Fibroblast of pulmonary artery (primary cell): ENCODE measurements around the gene PMPCA.
"Not testable (repeated sequence)": the region's sequence is repeated elsewhere in the genome, so short reads cannot be mapped to it uniquely, and the experiment has no call there.

Source experiments
- DNase-seq: peaks from one replicate; pipeline ENCODE4 v3.0.0-alpha.2; 2010; ENCODE audit warnings: low read depth
- H3K4me3 ChIP-seq: replicated peaks from 2 replicates; pipeline ENCODE4 v1.5.1; 2011; ENCODE audit warnings: low read depth, mild to moderate bottlenecking, control low read depth, low read length, moderate library complexity
- TF ChIP-seq, protein P1 (sequence below): IDR thresholded peaks from 2 replicates; pipeline ENCODE4 v1.5.1; 2011; ENCODE audit warnings: mild to moderate bottlenecking, control low read depth, low read length, inconsistent platforms; ENCODE audit errors: missing control alignments

The PMPCA gene

DNA sequence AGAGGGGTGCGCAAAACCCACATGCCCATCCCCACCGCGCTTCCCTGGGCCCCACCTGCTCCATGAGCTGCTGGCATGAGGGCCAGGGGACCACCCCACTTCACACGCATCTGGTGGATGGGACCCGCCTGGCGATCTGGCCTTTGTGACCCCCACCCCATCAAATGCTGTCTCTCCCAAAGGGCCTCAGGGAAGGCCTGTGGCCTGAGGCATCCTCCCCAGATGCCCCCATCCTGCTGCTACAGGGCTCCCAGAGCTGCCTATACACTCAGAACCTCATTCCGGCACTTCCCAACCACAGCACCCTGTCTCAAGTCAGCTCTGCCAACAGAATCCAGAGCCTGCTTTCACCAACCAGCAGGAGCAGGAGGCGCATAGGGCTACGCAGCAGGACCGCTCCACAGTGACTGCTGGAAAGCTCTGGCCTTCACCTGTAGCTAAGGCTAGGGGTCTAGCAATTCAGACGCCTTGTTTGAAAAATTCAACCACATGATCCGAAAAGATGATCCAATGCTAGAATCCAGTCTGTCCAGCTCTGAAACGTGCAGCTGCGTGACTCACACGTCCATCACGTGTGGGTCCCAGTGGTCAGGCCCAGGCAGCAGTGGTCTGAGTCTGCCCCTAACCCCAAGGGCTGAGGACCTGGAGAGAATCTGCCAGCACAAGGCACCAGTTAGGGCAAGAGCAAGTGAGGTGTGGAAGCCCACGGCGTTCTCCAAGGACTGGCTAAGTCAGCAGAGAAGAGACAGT lies 9.1 kb upstream of the PMPCA start:
- DNase-seq = no peak
- TF ChIP-seq, protein P1, sequence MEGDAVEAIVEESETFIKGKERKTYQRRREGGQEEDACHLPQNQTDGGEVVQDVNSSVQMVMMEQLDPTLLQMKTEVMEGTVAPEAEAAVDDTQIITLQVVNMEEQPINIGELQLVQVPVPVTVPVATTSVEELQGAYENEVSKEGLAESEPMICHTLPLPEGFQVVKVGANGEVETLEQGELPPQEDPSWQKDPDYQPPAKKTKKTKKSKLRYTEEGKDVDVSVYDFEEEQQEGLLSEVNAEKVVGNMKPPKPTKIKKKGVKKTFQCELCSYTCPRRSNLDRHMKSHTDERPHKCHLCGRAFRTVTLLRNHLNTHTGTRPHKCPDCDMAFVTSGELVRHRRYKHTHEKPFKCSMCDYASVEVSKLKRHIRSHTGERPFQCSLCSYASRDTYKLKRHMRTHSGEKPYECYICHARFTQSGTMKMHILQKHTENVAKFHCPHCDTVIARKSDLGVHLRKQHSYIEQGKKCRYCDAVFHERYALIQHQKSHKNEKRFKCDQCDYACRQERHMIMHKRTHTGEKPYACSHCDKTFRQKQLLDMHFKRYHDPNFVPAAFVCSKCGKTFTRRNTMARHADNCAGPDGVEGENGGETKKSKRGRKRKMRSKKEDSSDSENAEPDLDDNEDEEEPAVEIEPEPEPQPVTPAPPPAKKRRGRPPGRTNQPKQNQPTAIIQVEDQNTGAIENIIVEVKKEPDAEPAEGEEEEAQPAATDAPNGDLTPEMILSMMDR = no peak
- H3K4me3 ChIP-seq = no peak overlapping the region

DNA sequence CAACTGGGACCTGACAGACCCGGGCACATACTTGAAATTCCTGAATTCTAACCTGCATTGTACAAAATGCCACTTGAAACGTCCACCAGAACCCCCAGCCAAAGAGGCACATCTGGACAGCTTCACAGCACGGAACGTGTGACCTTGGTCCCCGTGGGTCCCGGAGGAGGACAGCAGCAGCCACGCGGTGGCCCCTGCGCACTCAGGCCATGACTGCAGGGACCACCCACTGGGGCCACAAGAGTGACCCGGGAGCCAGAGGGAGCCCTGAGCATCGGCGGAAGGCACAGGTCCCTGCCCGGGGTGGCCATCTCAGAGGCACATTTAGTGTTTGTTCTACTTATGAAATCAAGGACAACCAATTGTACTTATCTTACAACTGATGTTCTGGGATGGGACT lies 8.4 kb upstream of the PMPCA start:
- DNase-seq = no peak
- H3K4me3 ChIP-seq = no peak overlapping the region
- TF ChIP-seq, protein P1 = no peak

DNA sequence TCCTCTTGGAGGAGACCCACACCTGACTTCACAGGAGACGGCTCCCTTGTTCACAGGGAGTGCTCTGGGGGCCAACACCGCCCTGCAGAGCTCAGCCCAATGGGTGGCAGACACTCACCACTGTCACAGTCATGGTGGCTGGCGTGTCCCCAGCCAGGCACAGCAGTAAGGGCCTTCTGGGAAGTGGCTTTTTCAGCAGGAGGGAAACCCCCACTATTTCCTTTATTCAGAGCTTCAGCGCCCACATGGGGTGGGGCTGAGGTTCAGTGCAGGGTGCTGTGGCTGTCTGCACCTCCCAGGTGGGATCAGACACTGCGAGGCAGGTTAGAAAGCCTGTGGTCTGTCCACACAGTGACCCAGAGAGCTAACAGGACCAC lies 6.9 kb upstream of the PMPCA start:
- H3K4me3 ChIP-seq = no peak overlapping the region
- no peak for DNase-seq
- TF ChIP-seq, protein P1 = no peak

DNA sequence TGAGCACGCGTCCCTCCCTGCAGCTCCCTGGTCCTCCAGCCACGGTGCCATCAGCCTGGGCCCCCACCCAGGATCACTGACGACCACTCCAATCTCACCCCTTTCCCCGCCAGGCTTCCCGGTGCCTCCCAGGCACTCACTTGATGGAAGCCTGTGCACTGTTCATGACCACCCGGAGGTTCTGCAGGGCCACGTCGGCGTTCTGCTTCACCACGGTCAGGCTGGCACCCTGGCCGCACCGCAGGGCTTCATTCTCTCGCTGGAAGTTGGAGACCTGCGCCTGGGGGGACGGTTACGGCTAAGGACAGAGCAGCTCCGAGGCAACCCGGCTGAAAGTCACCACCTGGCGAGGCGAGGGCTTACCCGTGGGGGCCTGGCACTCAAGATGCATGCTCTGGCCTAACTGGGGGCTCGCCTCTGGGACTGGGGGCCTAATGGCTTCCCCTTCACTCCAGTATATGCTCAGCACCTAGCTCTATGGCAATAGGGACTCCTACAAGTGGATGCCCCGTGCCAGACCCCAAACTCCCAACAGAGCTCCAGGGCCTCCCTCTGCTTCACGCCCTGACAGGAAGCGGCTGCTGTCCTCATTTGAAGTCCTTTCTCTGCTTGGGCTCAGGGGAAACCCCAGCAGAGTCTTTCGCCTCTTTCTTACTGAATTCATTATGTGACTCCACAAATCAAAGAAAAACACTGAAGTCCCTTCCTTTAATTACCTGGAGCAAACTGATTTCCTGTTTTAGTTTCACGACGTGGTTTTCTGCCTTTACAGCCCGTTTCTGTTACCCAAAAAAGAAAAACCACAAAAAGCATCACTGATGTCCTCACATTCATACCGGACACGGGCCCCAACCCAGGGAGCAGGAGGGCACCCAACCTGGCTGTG lies 6.3 kb upstream of the PMPCA start:
- DNase-seq = no peak
- TF ChIP-seq, protein P1 = no peak
- no peak overlapping the region for H3K4me3 ChIP-seq

DNA sequence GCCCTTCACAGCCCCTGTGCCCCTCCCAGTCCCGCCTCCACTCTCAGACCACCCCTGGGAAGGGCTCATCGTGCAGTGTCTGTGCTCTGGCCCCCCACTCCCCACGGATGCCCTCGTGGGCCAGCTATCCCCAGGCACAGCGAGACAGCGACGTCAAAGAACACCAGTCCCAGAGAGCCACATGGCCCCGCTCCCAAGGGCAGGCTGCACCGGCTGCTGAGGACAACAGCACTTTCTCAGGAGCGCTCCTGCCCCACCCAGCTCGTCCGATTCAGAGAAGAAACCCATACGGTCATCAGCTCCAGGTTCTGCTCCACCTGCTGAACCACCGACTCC lies 5.7 kb upstream of the PMPCA start:
- no peak overlapping the region for H3K4me3 ChIP-seq
- DNase-seq = no peak
- TF ChIP-seq, protein P1 = no peak

DNA sequence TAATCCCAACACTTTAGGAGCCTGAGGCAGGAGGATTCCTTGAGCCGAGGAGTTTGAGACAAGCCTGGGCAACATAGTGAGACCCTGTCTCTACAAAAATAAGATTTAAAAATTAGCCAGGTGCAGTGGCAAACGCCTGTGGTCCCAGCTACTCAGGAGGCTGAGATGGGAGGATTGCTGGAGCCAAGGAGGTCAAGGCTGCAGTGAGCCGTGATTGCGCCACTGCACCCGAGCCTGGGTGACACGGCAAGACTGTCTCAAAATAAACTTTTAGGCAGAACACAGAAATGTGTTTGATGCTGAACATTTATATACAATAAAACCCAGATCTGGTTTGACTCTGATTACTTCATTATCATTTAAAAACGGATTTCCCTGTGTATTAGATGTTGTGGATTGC lies 5.0 kb upstream of the PMPCA start:
- TF ChIP-seq, protein P1 = no peak
- H3K4me3 ChIP-seq = no peak overlapping the region
- DNase-seq = no peak

DNA sequence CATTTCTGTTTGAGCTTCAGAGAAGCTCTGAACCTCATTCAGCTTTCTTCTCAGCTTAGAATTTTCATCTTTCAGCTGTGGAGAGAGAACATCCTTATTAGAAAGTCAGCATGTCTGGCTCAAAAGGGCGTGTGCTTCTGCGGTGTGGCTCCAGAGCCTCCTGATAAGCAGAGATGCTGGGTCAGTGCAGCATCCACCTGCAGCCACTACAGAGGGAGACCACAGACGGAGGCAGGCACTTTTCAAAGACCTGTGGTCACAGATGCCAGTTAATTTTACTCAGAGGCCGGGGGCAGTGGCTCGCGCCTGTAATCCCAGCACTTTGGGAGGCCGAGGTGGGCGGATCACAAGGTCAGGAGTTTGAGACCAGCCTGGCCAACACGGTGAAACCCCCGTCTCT lies 4.6 kb upstream of the PMPCA start:
- not testable (repeated sequence) for H3K4me3 ChIP-seq, DNase-seq

DNA sequence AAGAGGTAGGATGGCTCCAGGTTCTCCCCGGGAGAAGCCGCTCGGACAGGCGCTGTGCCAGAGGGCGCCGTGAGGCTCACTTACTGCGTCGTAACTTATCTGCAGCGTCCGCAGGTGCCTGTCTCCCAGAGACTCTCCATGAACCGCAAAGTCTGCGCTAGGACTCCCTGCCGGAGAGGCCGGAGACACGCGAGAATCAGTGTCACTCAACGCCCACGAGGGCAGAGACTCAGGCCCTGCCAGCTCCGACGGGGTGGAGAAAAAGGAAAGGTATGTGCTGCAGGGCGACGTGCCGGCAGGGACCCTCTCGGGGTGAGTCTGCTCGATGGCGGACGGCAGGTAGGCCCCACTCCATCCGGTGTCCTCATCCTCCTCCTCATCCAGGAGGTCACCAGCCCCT lies 3.4 kb upstream of the PMPCA start:
- not testable (repeated sequence) for DNase-seq, H3K4me3 ChIP-seq
